Adrenal gland (tissue), 12 donors: ENCODE results near the gene HS3ST5. TPM values are rescaled to one million over a fixed set of nuclear protein-coding genes. Genes with fewer than 3 reads are reported as not detected.

Experiments used
- DNase-seq, 7 donors: peaks; one replicate each; pipeline ENCODE4 v3.0.0-alpha.2; 2019 to 2020
- H3K27ac ChIP-seq, 5 donors: fragments of 200-600 bp; sonication (generic) in 4 of 5; 1 replicate in 3 of 5; 2 replicates in 2 of 5; pipeline versions ENCODE4 v1.5.1 to v1.8.0; 2016 to 2020; ENCODE audit warnings: mild to moderate bottlenecking in 1 of 5
- H3K27me3 ChIP-seq: fragments of 200-600 bp; 2 replicates; pipeline ENCODE4 v1.8.0; 2021
- H3K36me3 ChIP-seq, 2 donors: fragments of 200-600 bp; replicated peaks in 1 of 2; 1 replicate in 1 of 2; 2 replicates in 1 of 2; pipeline versions ENCODE4 v1.5.1 to v1.8.0; 2018 to 2022
- H3K4me1 ChIP-seq, 2 donors: fragments of 200-600 bp; replicated peaks in 1 of 2; 1 replicate in 1 of 2; 2 replicates in 1 of 2; pipeline versions ENCODE4 v1.5.1 to v1.8.0; 2018 to 2021
- H3K4me3 ChIP-seq, 4 donors: fragments of 200-600 bp; sonication (generic) in 3 of 4; one replicate each; pipeline ENCODE4 v1.5.1; 2016 to 2018
- H3K9me3 ChIP-seq, 3 donors: fragments of 200-600 bp; sonication (generic) in 1 of 3; replicated peaks in 1 of 3; 1 replicate in 2 of 3; 2 replicates in 1 of 3; pipeline versions ENCODE4 v1.5.1 to v1.8.0; 2016 to 2021
- POLR2A ChIP-seq, 2 donors: fragments of 450-650 bp; IDR thresholded peaks; one replicate each; pipeline ENCODE4 v1.6.1; 2017; ENCODE audit warnings: antibody characterized with exemption in 2 of 2, mild to moderate bottlenecking in 2 of 2, moderate library complexity in 1 of 2
- WGBS, 4 donors: extraction: QIAGEN DNeasy Blood & Tissue Kit in 2 of 4; methylation state at CpG; one replicate each; pipeline versions ENCODE4 v1.1.5 to v1.1.7; 2013 to 2017; 5-methylcytosine and 5-hydroxymethylcytosine counted together
- intact Hi-C, 2 donors: fragments of 100-400 bp; cut with DNase I; formaldehyde crosslinking; loops; one replicate each; pipeline versions ENCODE4 v1.14.1 to v1.15.0; 2022 to 2023
- polyA plus RNA-seq, 3 donors: library from polyadenylated mRNA; stranded (reverse); fragments of 200-250 nt in 2 of 3; fragments of 350-450 nt in 1 of 3; fragmentation: Illumina TruSeq in 1 of 3; extraction: RNeasy Lipid Tissue Mini Kit (QIAGEN cat#74804) in 1 of 3; gene quantifications; one replicate each; pipeline ENCODE4 v1.2.3, GENCODE V29; 2013 to 2014
- total RNA-seq, 9 donors: library from RNA; depleted of rRNA in 4 of 9; stranded (reverse); fragments of >200 nt in 4 of 9; fragments of 120-200 nt in 1 of 9; fragmentation: NEBNext Ultra II Directional in 1 of 9; extraction: Animal tissue kit (Norgen Biotek cat#: 25700) in 1 of 9; gene quantifications; one replicate each; pipeline versions ENCODE4 v1.1.0 to v1.2.4, GENCODE V29; 2013 to 2023
- TF ChIP-seq, protein P1 (sequence below), 6 experiments: fragments of 450-650 bp in 4 of 6; fragments of 200-600 bp in 2 of 6; sonication (generic) in 1 of 6; IDR thresholded peaks; 1 replicate in 5 of 6; 2 replicates in 1 of 6; pipeline versions ENCODE4 v1.5.1 to v1.8.0; 2016 to 2021; ENCODE audit warnings: antibody characterized with exemption in 6 of 6, mild to moderate bottlenecking in 2 of 6, moderate library complexity in 1 of 6
- donor health status: healthy with polysubstance abuse.
- donor health status: Bipolar disorder and iron deficiency.
- donor health status: DM: yes; HTN: yes; CAD: no.
- donor health status: DM: no; HTN: no; CAD: no.
- donor health status: DM: no; HTN: no; CAD: no.
- donor health status: DM: yes; HTN: yes; CAD: no.

The HS3ST5 gene
- total and polyA plus RNA-seq, 12 donors: 0.04 to 0.78 (median 0.24) TPM; not detected in 5

- no peak for TF ChIP-seq POLR2A (IDR thresholded peaks at IDR 0.05)
- TF ChIP-seq, protein P1, sequence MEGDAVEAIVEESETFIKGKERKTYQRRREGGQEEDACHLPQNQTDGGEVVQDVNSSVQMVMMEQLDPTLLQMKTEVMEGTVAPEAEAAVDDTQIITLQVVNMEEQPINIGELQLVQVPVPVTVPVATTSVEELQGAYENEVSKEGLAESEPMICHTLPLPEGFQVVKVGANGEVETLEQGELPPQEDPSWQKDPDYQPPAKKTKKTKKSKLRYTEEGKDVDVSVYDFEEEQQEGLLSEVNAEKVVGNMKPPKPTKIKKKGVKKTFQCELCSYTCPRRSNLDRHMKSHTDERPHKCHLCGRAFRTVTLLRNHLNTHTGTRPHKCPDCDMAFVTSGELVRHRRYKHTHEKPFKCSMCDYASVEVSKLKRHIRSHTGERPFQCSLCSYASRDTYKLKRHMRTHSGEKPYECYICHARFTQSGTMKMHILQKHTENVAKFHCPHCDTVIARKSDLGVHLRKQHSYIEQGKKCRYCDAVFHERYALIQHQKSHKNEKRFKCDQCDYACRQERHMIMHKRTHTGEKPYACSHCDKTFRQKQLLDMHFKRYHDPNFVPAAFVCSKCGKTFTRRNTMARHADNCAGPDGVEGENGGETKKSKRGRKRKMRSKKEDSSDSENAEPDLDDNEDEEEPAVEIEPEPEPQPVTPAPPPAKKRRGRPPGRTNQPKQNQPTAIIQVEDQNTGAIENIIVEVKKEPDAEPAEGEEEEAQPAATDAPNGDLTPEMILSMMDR (IDR thresholded peaks at IDR 0.05): no peak
- Histone ChIP-seq H3K27me3 (no peaks in the 10 kb centered on the region), H3K9me3 (no peaks in the 10 kb centered on the region), H3K4me1 (no peaks in the 10 kb centered on the region), H3K27ac (no peak overlapping the region), H3K36me3 (no peaks in the 10 kb centered on the region), H3K4me3 (no peak overlapping the region)
- intact Hi-C loops: no loop called here
- 84 to 94% (median 92%) methylated on average over 2 of the region's 2 CpGs for WGBS, 4 donors
- no peak for DNase-seq
These were observed 274.7 kb downstream of the HS3ST5 start for GRCh38 chr6:114068116-114068515.

- Histone ChIP-seq H3K27me3 (no peaks in the 10 kb centered on the region), H3K27ac (no peak overlapping the region), H3K9me3 (no peaks in the 10 kb centered on the region), H3K4me3 (no peak overlapping the region), H3K36me3 (no peaks in the 10 kb centered on the region), H3K4me1 (no peaks in the 10 kb centered on the region)
- WGBS, 4 donors: 80 to 92% (median 90%) methylated on average over 2 of the region's 2 CpGs
- no peak for DNase-seq
- TF ChIP-seq, protein P1 (IDR thresholded peaks at IDR 0.05): no peak
- TF ChIP-seq POLR2A (IDR thresholded peaks at IDR 0.05): no peak
- intact Hi-C loops: no loop called here
These were observed 278.0 kb downstream of the HS3ST5 start for GRCh38 chr6:114064862-114065261.

- 90 to 97% (median 94%) methylated on average over 1 of the region's 1 CpG for WGBS, 4 donors
- intact Hi-C loops: no loop called here
These were observed 278.9 kb downstream of the HS3ST5 start for GRCh38 chr6:114063956-114064355.

GRCh38 chr6:114062199-114062598 lies 280.6 kb downstream of the HS3ST5 start:
- Histone ChIP-seq H3K27ac (no peak overlapping the region), H3K27me3 (no peaks in the 10 kb centered on the region), H3K9me3 (no peaks in the 10 kb centered on the region), H3K36me3 (no peaks in the 10 kb centered on the region), H3K4me1 (no peaks in the 10 kb centered on the region), H3K4me3 (no peak overlapping the region)
- intact Hi-C loops: no loop called here
- DNase-seq: no peak
- TF ChIP-seq, protein P1 (IDR thresholded peaks at IDR 0.05): no peak
- no peak for TF ChIP-seq POLR2A (IDR thresholded peaks at IDR 0.05)
- 63 to 69% (median 64%) methylated on average over 5 of the region's 5 CpGs for WGBS, 4 donors

More at GRCh38 chr6:114063956-114064355, 278.9 kb downstream of the HS3ST5 start:
- H3K4me1 ChIP-seq: no peaks in the 10 kb centered on the region
- H3K9me3 ChIP-seq: no peaks in the 10 kb centered on the region
- TF ChIP-seq, protein P1 (IDR thresholded peaks at IDR 0.05): no peak
- no peak for TF ChIP-seq POLR2A (IDR thresholded peaks at IDR 0.05)
- H3K27me3 ChIP-seq: no peaks in the 10 kb centered on the region
- DNase-seq: no peak
- H3K4me3 ChIP-seq: no peak overlapping the region
- H3K36me3 ChIP-seq: no peaks in the 10 kb centered on the region
- H3K27ac ChIP-seq: no peak overlapping the region
